Fibroblast of lung (primary cell): Measurements from ENCODE around the gene NSUN2. TPM values are rescaled to one million over a fixed set of nuclear protein-coding genes. Genes with fewer than 3 reads are reported as not detected.

Experiments used
- DNase-seq, 2 donors: peaks; one replicate each; pipeline versions ENCODE4 v3.0.0 to v3.0.0-alpha.2; 2010; ENCODE audit warnings: low read depth in 2 of 2
- H2AFZ ChIP-seq: 2 replicates; pipeline ENCODE4 v1.5.1; 2012; ENCODE audit warnings: low read length, control low read depth, inconsistent platforms
- H3K27ac ChIP-seq: 2 replicates; pipeline ENCODE4 v1.5.1; 2011; ENCODE audit warnings: low read length, control low read depth; ENCODE audit not compliant: insufficient read depth
- H3K27me3 ChIP-seq: 2 replicates; pipeline ENCODE4 v1.5.1; 2011; ENCODE audit warnings: mild to moderate bottlenecking, low read length; ENCODE audit not compliant: control insufficient read depth, insufficient read depth
- H3K36me3 ChIP-seq: 2 replicates; pipeline ENCODE4 v1.5.1; 2011; ENCODE audit warnings: low read length; ENCODE audit not compliant: control insufficient read depth, insufficient read depth
- H3K4me1 ChIP-seq: 2 replicates; pipeline ENCODE4 v1.5.1; 2011; ENCODE audit warnings: low read length; ENCODE audit not compliant: control insufficient read depth, insufficient read depth; ENCODE audit errors: extremely low read depth
- H3K4me2 ChIP-seq: 2 replicates; pipeline ENCODE4 v1.5.1; 2011; ENCODE audit warnings: low read length, control low read depth; ENCODE audit not compliant: insufficient read depth; ENCODE audit errors: extremely low read depth
- H3K4me3 ChIP-seq, 4 experiments: fragments of 200-600 bp in 1 of 4; sonication (generic) in 1 of 4; replicated peaks in 1 of 4; 2 replicates each; pipeline ENCODE4 v1.5.1; 2011 to 2016; ENCODE audit warnings: low read length in 4 of 4, low read depth in 3 of 4, mild to moderate bottlenecking in 3 of 4, control low read depth in 2 of 4, inconsistent platforms in 1 of 4, mixed read lengths in 1 of 4; ENCODE audit not compliant: insufficient read depth in 1 of 4; ENCODE audit errors: control extremely low read depth in 1 of 4
- H3K79me2 ChIP-seq: 2 replicates; pipeline ENCODE4 v1.5.1; 2012; ENCODE audit warnings: mild to moderate bottlenecking, low read length, inconsistent platforms; ENCODE audit not compliant: control insufficient read depth, insufficient read depth
- H3K9ac ChIP-seq: 2 replicates; pipeline ENCODE4 v1.5.1; 2011; ENCODE audit warnings: mild to moderate bottlenecking, low read length, control low read depth; ENCODE audit not compliant: insufficient read depth
- H3K9me3 ChIP-seq: 2 replicates; pipeline ENCODE4 v1.5.1; 2012; ENCODE audit warnings: low read depth, low read length; ENCODE audit not compliant: control insufficient read depth, insufficient read depth
- H4K20me1 ChIP-seq: 2 replicates; pipeline ENCODE4 v1.5.1; 2011; ENCODE audit warnings: low read length; ENCODE audit not compliant: control insufficient read depth, insufficient read depth; ENCODE audit errors: extremely low read depth
- EZH2 ChIP-seq: IDR thresholded peaks from 2 replicates; pipeline ENCODE4 v1.5.1; 2012; ENCODE audit warnings: low read length, control low read depth, mild to moderate bottlenecking; ENCODE audit errors: missing control alignments
- polyA plus RNA-seq, 2 donors: library from polyadenylated mRNA; depleted of rRNA in 1 of 2; stranded (reverse) in 1 of 2; unstranded in 1 of 2; fragments of >200 nt; gene quantifications; 2 replicates each; pipeline ENCODE4 v1.2.1, GENCODE V29; 2011 to 2012; ENCODE audit warnings: missing spikeins in 1 of 2
- total RNA-seq: library from RNA; depleted of rRNA; stranded (reverse); fragments of >200 nt; gene quantifications from 2 replicates; pipeline ENCODE4 v1.2.1, GENCODE V29; 2014
- TF ChIP-seq, protein P1 (sequence below), 2 donors: IDR thresholded peaks in 1 of 2; conservative IDR thresholded peaks in 1 of 2; 1 replicate in 1 of 2; 2 replicates in 1 of 2; pipeline ENCODE4 v1.5.1; 2011 to 2012; ENCODE audit warnings: low read length in 2 of 2, control low read depth in 1 of 2, inconsistent platforms in 1 of 2, low read depth in 1 of 2, mild to moderate bottlenecking in 1 of 2

Gene NSUN2
- total and polyA plus RNA-seq, 2 donors (not counting 1 experiment from before 2014, with no cell fraction given), result 40.2 to 43.6 TPM

DNA sequence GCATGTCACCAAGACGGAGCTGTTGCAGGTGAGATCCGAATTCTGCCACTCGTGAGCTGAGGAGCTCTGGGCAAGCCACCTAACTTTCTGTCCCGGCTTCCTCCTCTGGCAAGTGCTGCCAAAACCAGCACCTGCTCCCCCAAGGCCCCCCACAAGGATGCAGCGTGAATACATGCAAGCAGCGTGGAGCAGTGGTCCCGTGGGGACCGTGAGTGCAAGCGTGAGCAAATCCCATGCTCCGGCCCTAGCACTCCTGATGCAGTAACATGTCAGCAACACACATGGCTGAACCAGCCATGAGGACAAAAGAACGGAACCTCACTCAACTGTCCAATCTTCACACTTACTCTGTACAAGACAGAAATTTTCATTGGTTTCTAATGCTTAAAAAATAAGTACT lies 31.0 kb downstream of the NSUN2 start:
- H4K20me1 ChIP-seq, result no peaks in the 10 kb centered on the region
- H3K9me3 ChIP-seq, result no peaks in the 10 kb centered on the region
- H3K4me1 ChIP-seq, result no peaks in the 10 kb centered on the region
- peaks cover 23% of the 10 kb centered on the region for H3K36me3 ChIP-seq
- H3K4me3 ChIP-seq, result no peak overlapping the region
- H2AFZ ChIP-seq, result no peak overlapping the region
- no peak for TF ChIP-seq EZH2
- TF ChIP-seq, protein P1, sequence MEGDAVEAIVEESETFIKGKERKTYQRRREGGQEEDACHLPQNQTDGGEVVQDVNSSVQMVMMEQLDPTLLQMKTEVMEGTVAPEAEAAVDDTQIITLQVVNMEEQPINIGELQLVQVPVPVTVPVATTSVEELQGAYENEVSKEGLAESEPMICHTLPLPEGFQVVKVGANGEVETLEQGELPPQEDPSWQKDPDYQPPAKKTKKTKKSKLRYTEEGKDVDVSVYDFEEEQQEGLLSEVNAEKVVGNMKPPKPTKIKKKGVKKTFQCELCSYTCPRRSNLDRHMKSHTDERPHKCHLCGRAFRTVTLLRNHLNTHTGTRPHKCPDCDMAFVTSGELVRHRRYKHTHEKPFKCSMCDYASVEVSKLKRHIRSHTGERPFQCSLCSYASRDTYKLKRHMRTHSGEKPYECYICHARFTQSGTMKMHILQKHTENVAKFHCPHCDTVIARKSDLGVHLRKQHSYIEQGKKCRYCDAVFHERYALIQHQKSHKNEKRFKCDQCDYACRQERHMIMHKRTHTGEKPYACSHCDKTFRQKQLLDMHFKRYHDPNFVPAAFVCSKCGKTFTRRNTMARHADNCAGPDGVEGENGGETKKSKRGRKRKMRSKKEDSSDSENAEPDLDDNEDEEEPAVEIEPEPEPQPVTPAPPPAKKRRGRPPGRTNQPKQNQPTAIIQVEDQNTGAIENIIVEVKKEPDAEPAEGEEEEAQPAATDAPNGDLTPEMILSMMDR (conservative IDR thresholded peaks at IDR 0.05 in 1 of 2, IDR thresholded peaks at IDR 0.05 in 1 of 2; ENCODE audit: low read depth in 1 of 2, low read length in 2 of 2), result no peak
- H3K4me2 ChIP-seq, result no peak overlapping the region
- DNase-seq, result no peak
- H3K27me3 ChIP-seq, result no peaks in the 10 kb centered on the region
- no peaks in the 10 kb centered on the region for H3K79me2 ChIP-seq
- no peak overlapping the region for H3K27ac ChIP-seq
- H3K9ac ChIP-seq, result no peak overlapping the region

DNA sequence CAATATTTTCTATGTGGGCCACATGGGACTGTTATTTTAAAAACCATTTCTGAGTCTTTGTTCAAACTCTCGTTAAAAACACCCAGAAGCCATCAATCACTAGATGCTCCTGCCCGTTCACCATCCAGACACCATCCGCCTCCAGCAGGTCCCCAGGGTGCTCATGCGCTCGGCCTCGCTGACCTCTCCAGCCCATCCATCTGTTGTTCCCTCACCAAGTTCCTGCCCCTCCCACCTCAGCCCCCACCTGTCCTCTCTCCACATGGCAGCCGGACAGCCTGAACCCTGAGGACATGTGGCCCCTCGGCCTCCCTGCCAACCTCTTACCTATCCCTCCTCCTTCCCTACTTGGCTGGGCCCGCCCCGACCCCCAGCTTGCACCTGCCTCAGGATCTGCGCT lies 31.6 kb downstream of the NSUN2 start:
- TF ChIP-seq, protein P1 (conservative IDR thresholded peaks at IDR 0.05 in 1 of 2, IDR thresholded peaks at IDR 0.05 in 1 of 2; ENCODE audit: low read depth in 1 of 2, low read length in 2 of 2), result no peak
- TF ChIP-seq EZH2, result no peak
- Histone ChIP-seq H4K20me1 (no peaks in the 10 kb centered on the region), H3K9me3 (no peaks in the 10 kb centered on the region), H3K4me2 (no peak overlapping the region), H3K36me3 (peaks cover 22% of the 10 kb centered on the region), H3K27me3 (no peaks in the 10 kb centered on the region), H3K4me1 (no peaks in the 10 kb centered on the region), H2AFZ (no peak overlapping the region), H3K79me2 (no peaks in the 10 kb centered on the region), H3K4me3 (no peak overlapping the region), H3K9ac (no peak overlapping the region), H3K27ac (no peak overlapping the region)
- no peak for DNase-seq

DNA sequence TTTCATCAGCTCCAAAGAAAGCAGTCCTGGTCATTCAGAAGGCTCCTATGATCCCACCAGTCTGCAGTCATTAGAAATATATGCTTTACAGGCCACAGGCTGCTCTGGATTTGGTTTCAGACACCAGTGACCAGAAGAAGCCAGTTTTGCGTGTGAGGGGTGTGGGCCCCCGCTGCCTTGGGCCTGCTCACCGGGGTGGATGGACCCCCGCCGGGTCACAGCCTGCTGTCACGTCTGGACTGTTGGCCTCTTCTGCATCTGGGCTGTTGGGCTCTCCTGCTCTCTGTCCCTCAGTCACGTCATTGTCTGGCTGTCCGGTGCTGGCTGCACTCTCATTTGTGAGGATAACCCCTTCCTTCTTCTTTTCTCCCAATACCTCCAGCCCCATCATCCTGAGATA lies 33.1 kb downstream of the NSUN2 start:
- Histone ChIP-seq H3K27me3 (no peaks in the 10 kb centered on the region), H3K4me1 (no peaks in the 10 kb centered on the region), H3K4me3 (no peak overlapping the region), H3K36me3 (peaks cover 19% of the 10 kb centered on the region), H4K20me1 (no peaks in the 10 kb centered on the region), H2AFZ (no peak overlapping the region), H3K4me2 (no peak overlapping the region), H3K79me2 (no peaks in the 10 kb centered on the region), H3K9me3 (no peaks in the 10 kb centered on the region), H3K27ac (no peak overlapping the region), H3K9ac (no peak overlapping the region)
- TF ChIP-seq, protein P1 (conservative IDR thresholded peaks at IDR 0.05 in 1 of 2, IDR thresholded peaks at IDR 0.05 in 1 of 2; ENCODE audit: low read depth in 1 of 2, low read length in 2 of 2), result no peak
- no peak for TF ChIP-seq EZH2
- no peak for DNase-seq
